Measurements from ENCODE around the gene SLC12A2. TPM values are rescaled to one million over a fixed set of nuclear protein-coding genes. Genes with fewer than 3 reads are reported as not detected.

The SLC12A2 gene
- total RNA-seq, 2 donors from 2014 or later = 25.6 to 27.4 TPM

- Mint-ChIP-seq H3K9me3 (peaks cover 3 to 4% of the 10 kb centered on the region in 2 donors), H3K4me3 (no peak overlapping the region), H3K4me1 (ENCODE audit: low read depth) (no peaks in the 10 kb centered on the region), H3K27ac (no peak overlapping the region), H3K36me3 (ENCODE audit: insufficient read depth in 2 of 2) (peaks cover 11 to 16% of the 10 kb centered on the region in 2 donors), H3K27me3 (ENCODE audit: low read depth) (no peaks in the 10 kb centered on the region)
- ATAC-seq (replicated peaks in 1 of 2) (no peak), DNase-seq (no peak)
These were observed 18.1 kb downstream of the SLC12A2 start for GRCh38 chr5:128101676-128102075.

DNA sequence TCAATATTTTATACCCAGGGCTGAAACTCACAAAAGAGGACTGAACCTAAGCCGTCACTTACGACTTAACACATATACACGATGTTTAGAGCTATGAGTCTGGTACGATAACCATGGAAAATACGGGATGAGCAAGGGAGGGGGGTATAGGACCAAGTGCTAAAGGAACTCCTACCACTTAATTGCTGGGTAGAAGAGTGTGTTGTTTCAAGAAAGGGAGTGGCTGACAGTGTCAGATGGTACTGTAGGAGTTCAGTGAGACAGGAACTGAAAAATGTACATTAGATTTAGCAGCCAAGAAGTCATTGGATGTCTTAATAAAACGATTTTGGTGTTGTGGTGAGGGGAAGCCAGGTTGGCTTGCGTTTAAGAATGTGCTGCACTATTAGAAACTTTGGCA, 21.6 kb downstream of the SLC12A2 start:
- H3K9me3 Mint-ChIP-seq = no peaks in the 10 kb centered on the region
- DNase-seq = no peak
- H3K27me3 Mint-ChIP-seq (ENCODE audit: low read depth) = no peaks in the 10 kb centered on the region
- H3K27ac Mint-ChIP-seq = no peak overlapping the region
- peaks cover 0 to 4% of the 10 kb centered on the region in 2 donors for H3K36me3 Mint-ChIP-seq (ENCODE audit: insufficient read depth in 2 of 2)
- H3K4me1 Mint-ChIP-seq (ENCODE audit: low read depth) = no peaks in the 10 kb centered on the region
- no peak overlapping the region for H3K4me3 Mint-ChIP-seq
- ATAC-seq (replicated peaks in 1 of 2) = no peak

DNA sequence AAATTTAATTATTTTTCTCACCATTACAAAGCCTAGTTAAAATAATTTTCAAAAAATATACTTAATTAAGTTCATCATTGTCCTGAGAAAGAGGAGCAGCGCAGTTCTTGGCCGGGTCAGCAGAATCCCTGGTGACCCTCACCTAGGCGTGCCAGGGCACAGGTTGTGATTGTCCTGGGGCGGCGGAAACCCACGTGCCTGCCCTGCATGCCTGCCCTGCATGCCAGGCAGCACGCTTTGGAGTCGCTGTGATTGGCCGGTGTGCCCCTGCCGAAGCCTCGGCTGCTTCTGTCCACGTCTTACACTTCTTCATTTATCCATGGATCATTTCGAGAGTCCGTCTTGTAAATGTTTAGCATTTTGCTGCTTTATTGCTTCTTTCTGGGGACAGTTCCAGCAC, 25.6 kb downstream of the SLC12A2 start:
- ATAC-seq (replicated peaks in 1 of 2) (no peak), DNase-seq (no peak)
- H3K9me3 Mint-ChIP-seq = no peaks in the 10 kb centered on the region
- H3K4me1 Mint-ChIP-seq (ENCODE audit: low read depth) = peaks cover 11% of the 10 kb centered on the region
- peaks cover 4 to 9% of the 10 kb centered on the region in 2 donors for H3K36me3 Mint-ChIP-seq (ENCODE audit: insufficient read depth in 2 of 2)
- no peak overlapping the region for H3K4me3 Mint-ChIP-seq
- H3K27me3 Mint-ChIP-seq (ENCODE audit: low read depth) = no peaks in the 10 kb centered on the region
- H3K27ac Mint-ChIP-seq = no peak overlapping the region

DNA sequence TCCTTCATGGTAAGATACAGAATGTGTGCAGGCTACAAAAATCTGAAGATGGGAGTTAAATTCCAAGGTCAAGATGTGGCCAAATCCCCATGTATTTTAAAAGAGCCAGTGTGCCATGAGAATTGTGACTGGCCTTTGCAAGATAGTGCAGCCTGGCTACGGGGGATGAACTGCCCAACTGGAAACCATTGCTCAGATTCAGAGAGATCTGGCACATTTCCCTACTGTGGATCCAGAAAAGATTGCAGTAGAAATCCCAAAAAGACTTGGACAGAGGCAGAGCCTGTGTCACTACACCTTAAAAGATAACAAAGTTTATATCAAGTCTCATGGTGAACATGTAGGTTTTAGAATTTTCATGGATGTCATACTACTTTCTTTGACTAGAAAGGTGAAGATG, 26.2 kb downstream of the SLC12A2 start:
- Mint-ChIP-seq H3K27ac (no peak overlapping the region), H3K4me3 (no peak overlapping the region), H3K9me3 (no peaks in the 10 kb centered on the region), H3K27me3 (ENCODE audit: low read depth) (no peaks in the 10 kb centered on the region), H3K36me3 (ENCODE audit: insufficient read depth in 2 of 2) (peaks cover 5 to 12% of the 10 kb centered on the region in 2 donors), H3K4me1 (ENCODE audit: low read depth) (peaks cover 11% of the 10 kb centered on the region)
- ATAC-seq (replicated peaks in 1 of 2) (no peak), DNase-seq (no peak)

- Mint-ChIP-seq H3K27ac (no peak overlapping the region), H3K27me3 (ENCODE audit: low read depth) (no peaks in the 10 kb centered on the region), H3K36me3 (ENCODE audit: insufficient read depth in 2 of 2) (peaks cover 11 to 25% of the 10 kb centered on the region in 2 donors), H3K4me1 (ENCODE audit: low read depth) (peaks cover 11% of the 10 kb centered on the region), H3K4me3 (no peak overlapping the region), H3K9me3 (no peaks in the 10 kb centered on the region)
- ATAC-seq (replicated peaks in 1 of 2) (no peak), DNase-seq (no peak)
These were observed 28.4 kb downstream of the SLC12A2 start for GRCh38 chr5:128111818-128112448.

DNA sequence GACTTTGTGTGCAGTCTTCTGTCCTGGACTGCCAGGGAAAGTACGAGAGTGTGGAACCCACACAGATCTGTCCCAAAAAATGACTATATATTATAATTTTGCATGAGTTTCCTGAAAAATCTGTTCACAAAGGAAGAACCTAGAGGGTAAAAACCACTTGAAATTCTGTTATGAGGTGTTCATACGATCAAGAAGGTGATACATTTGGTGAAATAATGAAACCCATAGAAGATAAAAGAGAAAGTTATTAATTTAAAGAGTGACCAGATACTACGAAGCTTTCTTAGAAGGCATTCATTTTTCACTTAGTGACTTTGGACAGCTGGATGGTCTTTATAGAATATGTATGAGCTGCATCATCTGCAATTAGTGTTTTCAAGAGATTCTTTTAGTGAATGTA, 32.9 kb downstream of the SLC12A2 start:
- Mint-ChIP-seq H3K4me3 (no peak overlapping the region), H3K27me3 (ENCODE audit: low read depth) (no peaks in the 10 kb centered on the region), H3K9me3 (peaks cover 2% of the 10 kb centered on the region in 2 donors), H3K4me1 (ENCODE audit: low read depth) (peaks cover 5% of the 10 kb centered on the region), H3K36me3 (ENCODE audit: insufficient read depth in 2 of 2) (peaks cover 19 to 40% of the 10 kb centered on the region in 2 donors), H3K27ac (no peak overlapping the region)
- no peak for DNase-seq
- ATAC-seq (replicated peaks in 1 of 2) = no peak

DNA sequence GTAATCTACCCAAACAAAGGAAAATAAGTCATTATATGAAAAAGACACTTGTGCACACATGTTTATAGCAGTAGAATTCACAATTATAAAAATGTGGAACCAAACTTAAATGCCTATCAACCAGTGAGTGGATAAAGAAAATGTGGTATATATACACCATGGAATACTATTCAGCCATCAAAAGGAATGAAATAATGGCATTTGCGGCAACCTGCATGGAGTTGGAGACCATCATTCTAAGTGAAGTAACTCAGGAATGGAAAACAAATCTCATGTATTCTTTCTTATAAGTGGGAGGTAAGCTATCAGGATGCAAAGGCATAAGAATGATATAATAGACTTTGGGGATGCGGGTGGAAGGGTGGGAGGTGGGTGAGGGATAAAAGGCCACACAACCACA, 34.6 kb downstream of the SLC12A2 start:
- Mint-ChIP-seq H3K27ac (no peak overlapping the region), H3K4me1 (ENCODE audit: low read depth) (no peaks in the 10 kb centered on the region), H3K4me3 (no peak overlapping the region), H3K36me3 (ENCODE audit: insufficient read depth in 2 of 2) (peaks cover 15 to 38% of the 10 kb centered on the region in 2 donors), H3K9me3 (peaks cover 2% of the 10 kb centered on the region in 2 donors), H3K27me3 (ENCODE audit: low read depth) (no peaks in the 10 kb centered on the region)
- ATAC-seq (replicated peaks in 1 of 2) (no peak), DNase-seq (no peak)

DNA sequence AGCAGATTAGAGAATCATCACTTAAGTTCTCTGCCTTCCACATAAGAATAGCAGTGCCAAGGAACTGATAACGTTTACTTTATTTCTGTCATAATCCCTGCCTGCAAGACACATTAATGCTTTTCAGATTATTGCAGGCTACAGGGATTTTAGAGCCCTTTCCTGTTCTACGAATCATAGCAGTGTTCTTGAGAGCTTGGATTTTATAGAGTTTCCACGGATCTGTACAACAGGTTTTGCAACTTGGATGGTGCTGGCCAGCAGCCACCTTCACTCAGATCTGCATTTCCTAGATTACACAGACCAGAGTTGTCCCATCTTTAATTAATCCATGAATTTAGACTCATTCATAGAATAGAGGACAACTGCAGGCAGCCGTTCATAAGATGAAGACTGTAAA, 38.1 kb downstream of the SLC12A2 start:
- DNase-seq (no peak), ATAC-seq (replicated peaks in 1 of 2) (no peak)
- H3K4me1 Mint-ChIP-seq (ENCODE audit: low read depth) = no peaks in the 10 kb centered on the region
- H3K36me3 Mint-ChIP-seq (ENCODE audit: insufficient read depth in 2 of 2) = peaks cover 8 to 23% of the 10 kb centered on the region in 2 donors
- no peak overlapping the region for H3K4me3 Mint-ChIP-seq
- H3K27ac Mint-ChIP-seq = no peak overlapping the region
- peaks cover 2% of the 10 kb centered on the region in 2 donors for H3K9me3 Mint-ChIP-seq
- no peaks in the 10 kb centered on the region for H3K27me3 Mint-ChIP-seq (ENCODE audit: low read depth)

DNA sequence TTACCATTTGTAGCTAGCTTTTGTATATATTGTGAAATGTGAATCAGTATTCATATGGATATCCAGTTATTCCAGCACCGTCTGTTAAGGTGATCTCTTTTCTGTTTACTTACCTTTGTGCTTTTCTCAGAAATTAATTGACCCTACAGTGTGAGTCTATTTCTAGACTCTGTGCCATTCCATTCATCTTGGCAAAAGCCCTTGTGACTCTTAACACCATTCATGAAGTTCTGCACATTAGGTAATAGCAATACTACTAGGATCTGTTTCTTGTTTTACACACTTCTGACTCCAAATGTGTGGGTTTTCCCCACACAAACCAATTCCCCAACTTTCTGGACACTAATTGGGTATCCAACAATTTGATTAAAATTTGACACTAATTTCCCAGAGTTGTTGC, 40.4 kb downstream of the SLC12A2 start:
- no peaks in the 10 kb centered on the region for H3K27me3 Mint-ChIP-seq (ENCODE audit: low read depth)
- H3K27ac Mint-ChIP-seq = no peak overlapping the region
- no peaks in the 10 kb centered on the region for H3K4me1 Mint-ChIP-seq (ENCODE audit: low read depth)
- H3K9me3 Mint-ChIP-seq = peaks cover 0 to 1% of the 10 kb centered on the region in 2 donors
- ATAC-seq (replicated peaks in 1 of 2) = no peak
- DNase-seq = no peak
- H3K36me3 Mint-ChIP-seq (ENCODE audit: insufficient read depth in 2 of 2) = peaks cover 1 to 6% of the 10 kb centered on the region in 2 donors
- no peak overlapping the region for H3K4me3 Mint-ChIP-seq

GRCh38 chr5:128126241-128126640, 42.7 kb downstream of the SLC12A2 start:
- Mint-ChIP-seq H3K36me3 (ENCODE audit: insufficient read depth in 2 of 2) (peaks cover 2 to 3% of the 10 kb centered on the region in 2 donors), H3K4me1 (ENCODE audit: low read depth) (no peaks in the 10 kb centered on the region), H3K4me3 (no peak overlapping the region), H3K27ac (no peak overlapping the region), H3K27me3 (ENCODE audit: low read depth) (no peaks in the 10 kb centered on the region), H3K9me3 (no peaks in the 10 kb centered on the region)
- DNase-seq = no peak
- no peak for ATAC-seq (replicated peaks in 1 of 2)

DNA sequence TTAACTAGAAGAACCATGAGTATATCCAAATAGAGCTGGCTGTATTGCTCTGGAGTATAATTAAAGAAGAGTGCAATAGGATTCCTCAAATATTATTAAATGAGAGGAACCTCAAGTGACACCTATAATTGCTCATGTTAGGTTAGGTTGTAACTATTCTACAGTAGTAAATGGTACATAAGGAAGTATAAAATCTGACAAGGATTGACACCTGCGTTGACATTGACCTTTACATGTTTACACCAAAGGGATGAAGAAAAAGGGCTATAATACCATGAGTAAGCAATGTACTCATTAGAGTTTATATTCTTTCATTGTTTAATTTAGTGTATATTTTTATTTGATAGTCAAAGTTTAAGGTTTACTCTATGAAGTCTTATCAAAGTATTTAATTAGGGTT, 48.9 kb downstream of the SLC12A2 start:
- ATAC-seq (replicated peaks in 1 of 2) = no peak
- H3K27me3 Mint-ChIP-seq (ENCODE audit: low read depth) = no peaks in the 10 kb centered on the region
- no peak for DNase-seq
- peaks cover 2 to 17% of the 10 kb centered on the region in 2 donors for H3K36me3 Mint-ChIP-seq (ENCODE audit: insufficient read depth in 2 of 2)
- H3K4me3 Mint-ChIP-seq = no peak overlapping the region
- no peaks in the 10 kb centered on the region for H3K4me1 Mint-ChIP-seq (ENCODE audit: low read depth)
- H3K27ac Mint-ChIP-seq = no peak overlapping the region
- H3K9me3 Mint-ChIP-seq = no peaks in the 10 kb centered on the region

- no peak for ATAC-seq (replicated peaks in 1 of 2)
- Mint-ChIP-seq H3K27me3 (ENCODE audit: low read depth) (no peaks in the 10 kb centered on the region), H3K4me1 (ENCODE audit: low read depth) (no peaks in the 10 kb centered on the region), H3K4me3 (no peak overlapping the region), H3K9me3 (no peaks in the 10 kb centered on the region), H3K36me3 (ENCODE audit: insufficient read depth in 2 of 2) (peaks cover 4 to 17% of the 10 kb centered on the region in 2 donors), H3K27ac (no peak overlapping the region)
- no peak for DNase-seq
These were observed 51.7 kb downstream of the SLC12A2 start for GRCh38 chr5:128135286-128135685.

- no peaks in the 10 kb centered on the region for H3K4me1 Mint-ChIP-seq (ENCODE audit: low read depth)
- no peaks in the 10 kb centered on the region for H3K27me3 Mint-ChIP-seq (ENCODE audit: low read depth)
- peaks cover 0 to 4% of the 10 kb centered on the region in 2 donors for H3K36me3 Mint-ChIP-seq (ENCODE audit: insufficient read depth in 2 of 2)
- no peak overlapping the region for H3K4me3 Mint-ChIP-seq
- ATAC-seq (replicated peaks in 1 of 2) = no peak
- no peak overlapping the region for H3K27ac Mint-ChIP-seq
- H3K9me3 Mint-ChIP-seq = no peaks in the 10 kb centered on the region
- DNase-seq = no peak
These were observed 60.3 kb downstream of the SLC12A2 start for GRCh38 chr5:128143911-128144310.

- Mint-ChIP-seq H3K4me1 (ENCODE audit: low read depth) (no peaks in the 10 kb centered on the region), H3K27me3 (ENCODE audit: low read depth) (no peaks in the 10 kb centered on the region), H3K9me3 (no peaks in the 10 kb centered on the region), H3K27ac (no peak overlapping the region), H3K36me3 (ENCODE audit: insufficient read depth in 2 of 2) (peaks cover 0 to 5% of the 10 kb centered on the region in 2 donors), H3K4me3 (no peak overlapping the region)
- DNase-seq (no peak), ATAC-seq (replicated peaks in 1 of 2) (no peak)
These were observed 60.9 kb downstream of the SLC12A2 start for GRCh38 chr5:128144491-128144890.

All from activated T-cell treated with anti-CD3 and anti-CD28 coated beads, Interleukin-2, amount 50 U/mL, for 72 hours (primary cell).